Smooth muscle cell (in vitro differentiated cells): Measurements from ENCODE around the gene ZNF544. TPM values are rescaled to one million over a fixed set of nuclear protein-coding genes. Genes with fewer than 3 reads are reported as not detected.

Experiments used
- DNase-seq: peaks from one replicate; lab custom pipeline; 2025; ENCODE audit not compliant: unreplicated experiment; lab: John Stamatoyannopoulos, UW
- H2AFZ ChIP-seq: fragments of 200-600 bp; sonication (generic); 2 replicates; pipeline ENCODE4 v1.6.0; 2016; ENCODE audit warnings: antibody characterized with exemption, low read depth, mild to moderate bottlenecking
- H3F3A ChIP-seq: fragments of 200-600 bp; sonication (generic); 2 replicates; pipeline ENCODE4 v1.6.0; 2017; ENCODE audit warnings: antibody characterized with exemption, low read depth
- H3K27ac ChIP-seq: fragments of 200-600 bp; sonication (generic); 2 replicates; pipeline ENCODE4 v1.5.1; 2016; ENCODE audit warnings: low read depth, mild to moderate bottlenecking
- H3K27me3 ChIP-seq: fragments of 200-600 bp; sonication (generic); 2 replicates; pipeline ENCODE4 v1.6.1; 2016; ENCODE audit warnings: low read depth, mild to moderate bottlenecking
- H3K36me3 ChIP-seq: fragments of 200-600 bp; sonication (generic); 2 replicates; pipeline ENCODE4 v1.5.1; 2016; ENCODE audit warnings: low read depth
- H3K4me1 ChIP-seq: fragments of 200-600 bp; sonication (generic); 2 replicates; pipeline ENCODE4 v1.5.1; 2016; ENCODE audit warnings: low read depth
- H3K4me2 ChIP-seq: fragments of 200-600 bp; sonication (generic); 2 replicates; pipeline ENCODE4 v1.6.0; 2016; ENCODE audit warnings: mild to moderate bottlenecking
- H3K4me3 ChIP-seq: fragments of 200-600 bp; sonication (generic); 2 replicates; pipeline ENCODE4 v1.5.1; 2016; ENCODE audit warnings: mild to moderate bottlenecking
- H3K79me2 ChIP-seq: fragments of 200-600 bp; sonication (generic); 2 replicates; pipeline ENCODE4 v1.6.0; 2016; ENCODE audit warnings: low read depth, mild to moderate bottlenecking
- H3K9ac ChIP-seq: fragments of 200-600 bp; sonication (generic); 2 replicates; pipeline ENCODE4 v1.6.0; 2016; ENCODE audit warnings: low read depth
- H3K9me3 ChIP-seq: fragments of 200-600 bp; sonication (generic); replicated peaks from 2 replicates; pipeline ENCODE4 v1.5.1; 2016; ENCODE audit warnings: low read depth
- H4K20me1 ChIP-seq: fragments of 200-600 bp; sonication (generic); 2 replicates; pipeline ENCODE4 v1.6.0; 2016; ENCODE audit warnings: low read depth
- WGBS: methylation state at CpG from one replicate; pipeline ENCODE4 v1.1.7; 2016; ENCODE audit warnings: low lambda C conversion rate; 5-methylcytosine and 5-hydroxymethylcytosine counted together
- polyA plus RNA-seq: library from polyadenylated mRNA; unstranded; fragments of >200 nt; fragmentation: Nextera tagmentation; extraction: Ambion mirVana; gene quantifications from 2 replicates; pipeline ENCODE4 v1.2.1, GENCODE V29; 2016
- total RNA-seq: library from RNA; depleted of rRNA; stranded (reverse); fragments of >200 nt; gene quantifications from 2 replicates; pipeline ENCODE4 v1.2.3, GENCODE V29; 2014
- TF ChIP-seq, protein P1 (sequence below): fragments of 200-600 bp; sonication (generic); IDR thresholded peaks from 2 replicates; pipeline ENCODE4 v1.5.1; 2017; ENCODE audit warnings: borderline replicate concordance, mild to moderate bottlenecking, antibody characterized with exemption; ENCODE audit not compliant: insufficient read depth, poor library complexity, severe bottlenecking

Gene ZNF544
- total and polyA plus RNA-seq, 2 experiments from 2014 or later, result 12.9 to 144 TPM

DNA sequence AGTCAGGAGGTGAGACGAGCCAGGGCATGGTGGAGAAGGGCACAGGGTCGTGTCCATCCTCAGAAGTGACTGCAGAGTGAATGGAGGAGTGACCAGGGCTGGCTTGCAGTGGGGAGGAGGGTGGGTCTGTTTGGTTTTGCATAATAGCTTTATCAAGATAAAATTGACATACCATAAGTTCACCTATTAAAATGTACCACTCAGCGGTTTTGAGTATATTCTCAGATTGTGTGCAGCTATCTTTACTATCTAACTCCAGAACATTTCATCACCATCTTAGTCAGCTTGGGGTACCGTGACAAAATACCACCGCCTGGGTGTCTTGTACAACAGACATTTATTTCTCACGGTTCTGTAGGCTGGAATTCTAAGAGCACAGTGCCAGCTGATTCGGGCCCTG, 63.2 kb downstream of the ZNF544 start:
- Histone ChIP-seq H4K20me1 (peaks cover 10% of the 10 kb centered on the region), H3K79me2 (peaks cover 4% of the 10 kb centered on the region), H3K4me3 (no peak overlapping the region), H2AFZ (no peak overlapping the region), H3K9me3 (no peaks in the 10 kb centered on the region), H3K27me3 (no peaks in the 10 kb centered on the region), H3K27ac (no peak overlapping the region), H3K36me3 (peaks cover 66% of the 10 kb centered on the region), H3K9ac (no peak overlapping the region), H3F3A (peaks cover 5% of the 10 kb centered on the region), H3K4me2 (no peak overlapping the region), H3K4me1 (no peaks in the 10 kb centered on the region)
- no peak for DNase-seq
- WGBS, result 99% methylated on average over 7 of the region's 7 CpGs
- TF ChIP-seq, protein P1, sequence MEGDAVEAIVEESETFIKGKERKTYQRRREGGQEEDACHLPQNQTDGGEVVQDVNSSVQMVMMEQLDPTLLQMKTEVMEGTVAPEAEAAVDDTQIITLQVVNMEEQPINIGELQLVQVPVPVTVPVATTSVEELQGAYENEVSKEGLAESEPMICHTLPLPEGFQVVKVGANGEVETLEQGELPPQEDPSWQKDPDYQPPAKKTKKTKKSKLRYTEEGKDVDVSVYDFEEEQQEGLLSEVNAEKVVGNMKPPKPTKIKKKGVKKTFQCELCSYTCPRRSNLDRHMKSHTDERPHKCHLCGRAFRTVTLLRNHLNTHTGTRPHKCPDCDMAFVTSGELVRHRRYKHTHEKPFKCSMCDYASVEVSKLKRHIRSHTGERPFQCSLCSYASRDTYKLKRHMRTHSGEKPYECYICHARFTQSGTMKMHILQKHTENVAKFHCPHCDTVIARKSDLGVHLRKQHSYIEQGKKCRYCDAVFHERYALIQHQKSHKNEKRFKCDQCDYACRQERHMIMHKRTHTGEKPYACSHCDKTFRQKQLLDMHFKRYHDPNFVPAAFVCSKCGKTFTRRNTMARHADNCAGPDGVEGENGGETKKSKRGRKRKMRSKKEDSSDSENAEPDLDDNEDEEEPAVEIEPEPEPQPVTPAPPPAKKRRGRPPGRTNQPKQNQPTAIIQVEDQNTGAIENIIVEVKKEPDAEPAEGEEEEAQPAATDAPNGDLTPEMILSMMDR, result no peak

- no peak overlapping the region for H3K9ac ChIP-seq
- H3K4me2 ChIP-seq, result no peak overlapping the region
- 98% methylated on average over 22 of the region's 22 CpGs for WGBS
- H3F3A ChIP-seq, result peaks cover 5% of the 10 kb centered on the region
- H2AFZ ChIP-seq, result no peak overlapping the region
- peaks cover 17% of the 10 kb centered on the region for H4K20me1 ChIP-seq
- H3K36me3 ChIP-seq, result peaks cover 52% of the 10 kb centered on the region
- no peaks in the 10 kb centered on the region for H3K9me3 ChIP-seq
- TF ChIP-seq, protein P1, result no peak
- no peak for DNase-seq
- no peaks in the 10 kb centered on the region for H3K27me3 ChIP-seq
- H3K79me2 ChIP-seq, result peaks cover 16% of the 10 kb centered on the region
- no peaks in the 10 kb centered on the region for H3K4me1 ChIP-seq
- no peak overlapping the region for H3K4me3 ChIP-seq
- H3K27ac ChIP-seq, result no peak overlapping the region
These were observed 66.1 kb downstream of the ZNF544 start for GRCh38 chr19:58294743-58295374.

- Histone ChIP-seq H3K27me3 (no peaks in the 10 kb centered on the region), H3K4me3 (no peak overlapping the region), H3K4me2 (no peak overlapping the region), H3K27ac (no peak overlapping the region), H3K79me2 (peaks cover 16% of the 10 kb centered on the region), H2AFZ (no peak overlapping the region), H3K36me3 (peaks cover 46% of the 10 kb centered on the region), H3K9ac (no peak overlapping the region), H3K9me3 (no peaks in the 10 kb centered on the region), H4K20me1 (peaks cover 28% of the 10 kb centered on the region), H3K4me1 (no peaks in the 10 kb centered on the region), H3F3A (peaks cover 5% of the 10 kb centered on the region)
- DNase-seq, result no peak
- 97% methylated on average over 7 of the region's 7 CpGs for WGBS
- TF ChIP-seq, protein P1, result no peak
These were observed 67.4 kb downstream of the ZNF544 start for GRCh38 chr19:58296104-58296503.

- DNase-seq, result no peak
These were observed 71.9 kb downstream of the ZNF544 start for GRCh38 chr19:58300620-58301019.

More at GRCh38 chr19:58300620-58301019, 71.9 kb downstream of the ZNF544 start:
- TF ChIP-seq, protein P1, result no peak
- H3K79me2 ChIP-seq, result peaks cover 22% of the 10 kb centered on the region
- 98% methylated on average over 7 of the region's 7 CpGs for WGBS
- no peak overlapping the region for H3K4me3 ChIP-seq
- H3K4me1 ChIP-seq, result peaks cover 4% of the 10 kb centered on the region
- H3K36me3 ChIP-seq, result peaks cover 6% of the 10 kb centered on the region
- no peak overlapping the region for H3K27ac ChIP-seq
- no peak overlapping the region for H3K4me2 ChIP-seq
- peaks cover 6% of the 10 kb centered on the region for H3F3A ChIP-seq
- H2AFZ ChIP-seq, result no peak overlapping the region
- H3K9ac ChIP-seq, result no peak overlapping the region
- no peaks in the 10 kb centered on the region for H3K9me3 ChIP-seq
- H4K20me1 ChIP-seq, result peaks cover 33% of the 10 kb centered on the region
- H3K27me3 ChIP-seq, result no peaks in the 10 kb centered on the region
